ENCODE measurements around the gene NR4A1. TPM values are rescaled to one million over a fixed set of nuclear protein-coding genes. Genes with fewer than 3 reads are reported as not detected.
A peak's percentile ranks its signal among the peaks of the same experiment; 100 is the strongest.

The NR4A1 gene
- 10 to 100 TPM; 11.7 to 55.2 (median 22.0) TPM for total RNA-seq
- polyA plus RNA-seq: 10 to 100 TPM; 76.4 to 85.4 TPM

DNA sequence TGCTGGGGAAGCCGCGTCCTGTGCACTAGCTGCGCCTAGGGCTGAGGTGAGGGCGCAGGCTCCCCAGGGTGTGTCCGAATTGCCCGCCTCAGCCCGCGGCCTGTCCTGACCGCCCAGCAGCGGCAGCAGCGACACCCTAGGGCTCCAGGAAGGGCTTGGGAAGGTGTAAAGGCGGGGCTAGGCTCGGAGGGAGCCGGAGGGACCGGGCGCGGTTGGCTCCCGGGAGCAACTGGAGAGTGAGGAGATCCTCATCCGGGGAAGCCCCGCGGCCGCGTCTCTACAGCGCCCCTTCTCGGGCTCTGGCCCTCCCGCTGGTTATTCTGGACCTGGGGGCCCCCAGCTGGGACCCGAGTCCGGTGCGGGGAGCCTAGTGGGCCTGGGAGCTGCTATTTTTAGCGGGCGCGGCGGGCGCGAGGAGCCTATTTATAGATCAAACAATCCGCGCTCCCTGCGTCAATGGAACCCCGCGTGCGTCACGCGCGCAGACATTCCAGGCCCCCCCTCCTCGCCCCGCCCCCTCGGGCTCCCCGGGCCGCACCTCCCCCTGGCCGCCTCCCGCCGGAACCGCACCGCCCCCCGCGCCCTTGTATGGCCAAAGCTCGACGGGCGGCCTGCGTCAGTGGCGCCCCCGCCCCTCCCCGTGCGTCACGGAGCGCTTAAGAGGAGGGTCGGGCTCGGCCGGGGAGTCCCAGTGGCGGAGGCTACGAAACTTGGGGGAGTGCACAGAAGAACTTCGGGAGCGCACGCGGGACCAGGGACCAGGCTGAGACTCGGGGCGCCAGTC lies at the start of gene NR4A1:
Gene NR4A1, plus strand, starts transcription at position 685 of the 784 bp plus-strand sequence. CDS start 2,887 bp downstream, outside the sequence.
- Histone ChIP-seq H3K27ac (peak within 1 kb of the TSS; percentile 93 to 100 (median 98)), H3K4me1 (peaks cover 13 to 20% (median 18%) of the 10 kb centered on the region in 3 donors), H3K9me3 (no peaks in the 10 kb centered on the region), H3K36me3 (peaks cover 0 to 10% (median 0%) of the 10 kb centered on the region in 3 donors), H3K4me3 (peak within 1 kb of the TSS; percentile 16 to 52 (median 40)), H3K27me3 (no peaks in the 10 kb centered on the region)
- intact Hi-C loops (cut with DNase I): no loop called here
- TF ChIP-seq CTCF (IDR thresholded peaks at IDR 0.05): no peak
- WGBS, 2 donors: 0% methylated on average over 45 to 77 of the region's 77 CpGs
- peak; percentile 66 to 89 (median 84) for ATAC-seq
- DNase-seq: peak; percentile 95 to 99 (median 97)
- no peak for FAIRE-seq

DNA sequence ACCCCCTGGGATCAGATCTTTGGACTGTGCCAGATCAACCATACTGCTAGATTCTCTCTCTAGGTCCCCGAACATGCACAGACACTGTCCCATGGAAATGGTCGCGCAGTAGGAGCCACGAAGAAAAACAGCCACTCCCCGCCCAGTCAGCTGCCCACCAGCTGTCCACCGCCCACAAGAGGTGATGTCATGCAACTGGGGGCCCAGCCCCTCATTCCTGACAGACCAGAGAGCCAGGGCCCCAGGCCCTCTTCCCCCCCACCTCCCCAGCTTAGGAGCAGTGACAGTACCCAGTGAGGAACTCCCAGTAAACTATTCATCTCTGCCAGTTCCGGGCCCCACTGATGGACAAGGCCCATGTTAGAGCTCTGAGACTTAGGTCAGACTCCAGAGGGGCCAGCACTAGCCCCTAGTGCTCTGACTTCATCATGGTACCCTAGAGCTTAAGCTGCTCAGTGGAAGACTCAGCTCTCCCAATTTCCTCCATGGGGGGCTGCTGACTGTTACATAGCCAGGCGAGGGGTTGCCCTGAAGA lies 48.2 kb upstream of the NR4A1 start:
- WGBS, 2 donors: 78 to 86% methylated on average over 8 of the region's 8 CpGs
- Histone ChIP-seq H3K27me3 (no peaks in the 10 kb centered on the region), H3K4me3 (no peak overlapping the region), H3K27ac (no peak overlapping the region), H3K9me3 (no peaks in the 10 kb centered on the region), H3K4me1 (peaks cover 0 to 3% (median 0%) of the 10 kb centered on the region in 3 donors), H3K36me3 (peaks cover 0 to 3% (median 0%) of the 10 kb centered on the region in 3 donors)
- TF ChIP-seq CTCF (IDR thresholded peaks at IDR 0.05): no peak
- DNase-seq (peak in 1 of 6 donors; percentile 52), ATAC-seq (no peak), FAIRE-seq (no peak)
- intact Hi-C loops (cut with DNase I): no loop called here

DNA sequence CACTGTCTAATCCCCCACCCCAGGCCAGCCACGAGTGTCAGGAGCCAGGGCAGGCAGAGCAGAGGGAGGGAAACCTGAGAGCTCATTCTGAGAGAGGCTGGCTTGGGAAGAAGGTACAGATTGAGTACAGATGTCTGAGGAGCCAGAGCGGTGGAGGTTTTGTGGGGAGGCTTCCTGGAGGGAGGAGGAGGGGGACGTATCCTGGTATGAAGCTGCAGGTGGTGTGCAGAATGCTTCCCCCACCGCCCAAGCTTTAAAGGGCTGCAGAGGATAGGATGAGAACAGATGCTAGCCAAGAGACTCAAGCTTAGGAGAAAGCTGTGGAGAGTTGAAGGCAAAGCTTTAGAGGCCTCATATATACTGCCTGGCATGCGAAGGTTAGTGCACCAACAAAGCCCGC lies 47.7 kb upstream of the NR4A1 start:
- peaks cover 0 to 3% (median 0%) of the 10 kb centered on the region in 3 donors for H3K4me1 ChIP-seq
- no peak for ATAC-seq
- no peaks in the 10 kb centered on the region for H3K36me3 ChIP-seq
- H3K27me3 ChIP-seq: no peaks in the 10 kb centered on the region
- no peak for FAIRE-seq
- no peak overlapping the region for H3K4me3 ChIP-seq
- peak in 1 of 6 donors; percentile 31 for DNase-seq
- intact Hi-C loops (cut with DNase I): no loop called here
- H3K27ac ChIP-seq: no peak overlapping the region
- no peak for TF ChIP-seq CTCF (IDR thresholded peaks at IDR 0.05)
- 63 to 70% methylated on average over 6 of the region's 6 CpGs for WGBS, 2 donors
- no peaks in the 10 kb centered on the region for H3K9me3 ChIP-seq

GRCh38 chr12:52004042-52004648 lies 47.1 kb upstream of the NR4A1 start:
- intact Hi-C loops (cut with DNase I): no loop called here
- TF ChIP-seq CTCF (IDR thresholded peaks at IDR 0.05): peak; percentile 37 to 59 (median 52)
- Histone ChIP-seq H3K27ac (peak overlapping the region in 1 of 4 donors; percentile 12), H3K9me3 (no peaks in the 10 kb centered on the region), H3K4me1 (peaks cover 0 to 3% (median 0%) of the 10 kb centered on the region in 3 donors), H3K27me3 (no peaks in the 10 kb centered on the region), H3K36me3 (no peaks in the 10 kb centered on the region), H3K4me3 (no peak overlapping the region)
- FAIRE-seq: no peak
- peak; percentile 29 to 76 (median 66) for ATAC-seq
- DNase-seq: peak in 4 of 6 donors; percentile 51 to 75 (median 64)
- WGBS, 2 donors: 41 to 46% methylated on average over 5 of the region's 5 CpGs
